ENCODE data around the gene TSFM.
"Not testable (repeated sequence)": the region's sequence is repeated elsewhere in the genome, so short reads cannot be mapped to it uniquely, and the experiment has no call there.

Gene TSFM

GRCh38 chr12:57763881-57764661 lies 18.5 kb upstream of the TSFM start:
- no peak for DNase-seq (ENCODE audit: low read depth in 2 of 2)

GRCh38 chr12:57764662-57765002 lies 18.0 kb upstream of the TSFM start:
- DNase-seq (ENCODE audit: low read depth in 2 of 2), result no peak

GRCh38 chr12:57765003-57765697 lies 17.4 kb upstream of the TSFM start:
- no peak for DNase-seq (ENCODE audit: low read depth in 2 of 2)

GRCh38 chr12:57765698-57766463 lies 16.7 kb upstream of the TSFM start:
- DNase-seq (ENCODE audit: low read depth in 2 of 2), result no peak

- DNase-seq (ENCODE audit: low read depth in 2 of 2), result no peak
These were observed 15.9 kb upstream of the TSFM start, which contains the start of gene CYP27B1 for GRCh38 chr12:57766464-57767304. TSS of gene CYP27B1 (minus strand) at chr12:57767078. CDS start at chr12:57767041, 37 bp downstream.

- DNase-seq (ENCODE audit: low read depth in 2 of 2), result no peak
These were observed 15.3 kb upstream of the TSFM start for GRCh38 chr12:57767305-57767698.

GRCh38 chr12:57767876-57768275 lies 14.7 kb upstream of the TSFM start:
- DNase-seq (ENCODE audit: low read depth in 2 of 2), result no peak

GRCh38 chr12:57769594-57769993 lies 13.0 kb upstream of the TSFM start:
- DNase-seq (ENCODE audit: low read depth in 2 of 2), result no peak

- no peak for DNase-seq (ENCODE audit: low read depth in 2 of 2)
These were observed 11.9 kb upstream of the TSFM start for GRCh38 chr12:57770734-57771133.

- peak; percentile 83 to 89 for DNase-seq (ENCODE audit: low read depth in 2 of 2)
These were observed 11.2 kb upstream of the TSFM start for GRCh38 chr12:57771236-57771872.

- DNase-seq (ENCODE audit: low read depth in 2 of 2), result peak; percentile 89 to 94
These were observed 10.6 kb upstream of the TSFM start, which contains the start of gene METTL1 for GRCh38 chr12:57771873-57772428. TSS of gene METTL1 (minus strand) at chr12:57772105. CDS start at chr12:57772083, 22 bp downstream.

- no peak for DNase-seq (ENCODE audit: low read depth in 2 of 2)
These were observed 9.9 kb upstream of the TSFM start, which contains the start of gene EEF1AKMT3 for GRCh38 chr12:57772429-57773322. TSS of gene EEF1AKMT3 (plus strand) at chr12:57772614. CDS start at chr12:57772725, 111 bp downstream.

- not testable (repeated sequence) for DNase-seq (ENCODE audit: low read depth in 2 of 2)
These were observed 8.0 kb upstream of the TSFM start for GRCh38 chr12:57774634-57775033.

- no peak for DNase-seq (ENCODE audit: low read depth in 2 of 2)
These were observed 7.5 kb upstream of the TSFM start for GRCh38 chr12:57775044-57775443.

- DNase-seq (ENCODE audit: low read depth in 2 of 2), result no peak
These were observed 6.9 kb upstream of the TSFM start for GRCh38 chr12:57775563-57776246.

GRCh38 chr12:57776247-57776587 lies 6.4 kb upstream of the TSFM start:
- DNase-seq (ENCODE audit: low read depth in 2 of 2), result no peak

- DNase-seq (ENCODE audit: low read depth in 2 of 2), result no peak
These were observed 5.2 kb upstream of the TSFM start for GRCh38 chr12:57777367-57777766.

GRCh38 chr12:57777911-57778310 lies 4.7 kb upstream of the TSFM start:
- no peak for DNase-seq (ENCODE audit: low read depth in 2 of 2)

- DNase-seq (ENCODE audit: low read depth in 2 of 2), result no peak
These were observed 2.9 kb upstream of the TSFM start for GRCh38 chr12:57779736-57780135.
